Panc1 (cell line): ENCODE data around the gene DNAJC27. TPM values are rescaled to one million over a fixed set of nuclear protein-coding genes. Genes with fewer than 3 reads are reported as not detected.

Source experiments
- ATAC-seq: fragments of 200-7000 bp; cut with Tn5 transposase; 2 replicates; pipeline ENCODE4 v1.9.1; 2020; ENCODE audit warnings: mild to moderate bottlenecking, moderate library complexity
- BruUV-seq: library from RNA; stranded (reverse); fragments of 400-500 nt; replicated peaks from 2 replicates; lab custom pipeline; 2021; lab: Mats Ljungman, UMichigan
- CTCF ChIA-PET: fragments of 300-600 bp; sonication (Branson Sonifier 250); formaldehyde crosslinking; loops from one replicate; lab custom pipeline; 2022; ENCODE audit warnings: antibody characterized with exemption; lab: Charles Lee
- POLR2A ChIA-PET: fragments of 300-600 bp; sonication (Branson Sonifier 250); formaldehyde crosslinking; loops from one replicate; lab custom pipeline; 2022; ENCODE audit warnings: antibody characterized with exemption; lab: Charles Lee
- DNase-seq: peaks from one replicate; pipeline ENCODE4 v3.0.0-alpha.2; 2010; ENCODE audit warnings: low read depth, low spot score
- H3K27ac ChIP-seq: 2 replicates; pipeline ENCODE4 v1.5.1; 2011; ENCODE audit warnings: mild to moderate bottlenecking, low read length, inconsistent platforms
- H3K27me3 ChIP-seq: fragments of 200-500 bp; sonication (Bioruptor generic); 2 replicates; pipeline ENCODE4 v1.6.0; 2014; ENCODE audit warnings: low read length, inconsistent platforms; ENCODE audit not compliant: control insufficient read depth, insufficient read depth
- H3K36me3 ChIP-seq: fragments of 200-500 bp; sonication (Bioruptor generic); 2 replicates; pipeline ENCODE4 v1.5.1; 2014; ENCODE audit warnings: inconsistent platforms, mild to moderate bottlenecking, low read length, moderate library complexity; ENCODE audit not compliant: control insufficient read depth, insufficient read depth
- H3K4me1 ChIP-seq: 2 replicates; pipeline ENCODE4 v1.5.1; 2011; ENCODE audit warnings: inconsistent platforms, mild to moderate bottlenecking, low read length, moderate library complexity; ENCODE audit not compliant: control insufficient read depth, insufficient read depth
- H3K4me3 ChIP-seq, 2 experiments: 2 replicates each; pipeline ENCODE4 v1.5.1; 2011 to 2012; ENCODE audit warnings: low read depth in 2 of 2, low read length in 2 of 2, mild to moderate bottlenecking in 2 of 2, inconsistent platforms in 1 of 2, moderate library complexity in 1 of 2
- H3K9me3 ChIP-seq: fragments of 200-500 bp; sonication (Bioruptor generic); 2 replicates; pipeline ENCODE4 v1.5.1; 2014; ENCODE audit warnings: low read depth, mild to moderate bottlenecking, inconsistent platforms, low read length, moderate library complexity; ENCODE audit not compliant: control insufficient read depth, insufficient read depth
- POLR2AphosphoS5 ChIP-seq: IDR thresholded peaks from 2 replicates; pipeline ENCODE4 v1.6.1; 2012; ENCODE audit warnings: mild to moderate bottlenecking, low read depth, low read length, moderate library complexity
- SIN3A ChIP-seq: IDR thresholded peaks from 2 replicates; pipeline ENCODE4 v1.6.1; 2012; ENCODE audit warnings: low read depth, mild to moderate bottlenecking, low read length, moderate library complexity, borderline replicate concordance; ENCODE audit not compliant: insufficient read depth
- TCF7L2 ChIP-seq: IDR thresholded peaks from 2 replicates; pipeline ENCODE4 v1.6.1; 2011; ENCODE audit warnings: mild to moderate bottlenecking, low read depth, low read length, inconsistent platforms
- in situ Hi-C: cut with HindIII; loops from 2 replicates; pipeline ENCODE4 v1.10.0; 2016; ENCODE audit warnings: low sequenced_read_pairs, low pct_unique_long_range_greater_than_20kb
- intact Hi-C: fragments of 100-400 bp; cut with micrococcal nuclease; formaldehyde crosslinking; loops from one replicate; pipeline ENCODE4 v1.10.0; 2022; ENCODE audit not compliant: unreplicated experiment
- total RNA-seq: library from RNA; stranded (reverse); gene quantifications from one replicate; pipeline ENCODE4 v1.2.1, GENCODE V29; 2021; ENCODE audit not compliant: unreplicated experiment
- TF ChIP-seq, protein P1 (sequence below): fragments of 450-650 bp; IDR thresholded peaks from 2 replicates; pipeline ENCODE4 v1.5.1; 2017; ENCODE audit warnings: mild to moderate bottlenecking
- TF ChIP-seq, protein P2 (sequence below), 2 experiments: IDR thresholded peaks; 2 replicates each; pipeline ENCODE4 v1.6.1; 2011 to 2012; ENCODE audit warnings: low read depth in 2 of 2, control low read depth in 1 of 2, low read length in 1 of 2, mild to moderate bottlenecking in 1 of 2, moderate library complexity in 1 of 2; ENCODE audit not compliant: insufficient read depth in 1 of 2

Gene DNAJC27
- total RNA-seq, 1 experiment from 2014 or later = 4.9 TPM

DNA sequence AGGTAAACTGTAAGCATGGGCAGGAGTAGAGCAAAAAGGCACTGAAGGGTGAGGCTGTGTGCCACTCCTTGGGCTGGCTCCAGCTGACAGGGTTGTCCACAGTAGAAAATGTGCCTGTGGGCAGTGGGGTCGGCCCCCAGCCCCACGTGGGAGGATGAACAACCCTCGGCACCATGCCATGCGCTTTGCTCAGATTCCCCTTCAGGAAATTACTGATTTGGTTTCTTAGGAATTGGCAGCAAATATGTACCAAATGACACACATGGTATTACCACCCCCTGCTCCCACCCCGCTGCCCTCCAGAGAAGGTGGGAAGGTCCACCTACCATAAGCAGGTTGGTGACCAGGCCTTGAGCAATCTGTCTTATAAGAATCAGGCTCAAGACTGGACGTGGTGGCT, 65.3 kb downstream of the DNAJC27 start:
- in situ Hi-C loops = no loop called here

DNA sequence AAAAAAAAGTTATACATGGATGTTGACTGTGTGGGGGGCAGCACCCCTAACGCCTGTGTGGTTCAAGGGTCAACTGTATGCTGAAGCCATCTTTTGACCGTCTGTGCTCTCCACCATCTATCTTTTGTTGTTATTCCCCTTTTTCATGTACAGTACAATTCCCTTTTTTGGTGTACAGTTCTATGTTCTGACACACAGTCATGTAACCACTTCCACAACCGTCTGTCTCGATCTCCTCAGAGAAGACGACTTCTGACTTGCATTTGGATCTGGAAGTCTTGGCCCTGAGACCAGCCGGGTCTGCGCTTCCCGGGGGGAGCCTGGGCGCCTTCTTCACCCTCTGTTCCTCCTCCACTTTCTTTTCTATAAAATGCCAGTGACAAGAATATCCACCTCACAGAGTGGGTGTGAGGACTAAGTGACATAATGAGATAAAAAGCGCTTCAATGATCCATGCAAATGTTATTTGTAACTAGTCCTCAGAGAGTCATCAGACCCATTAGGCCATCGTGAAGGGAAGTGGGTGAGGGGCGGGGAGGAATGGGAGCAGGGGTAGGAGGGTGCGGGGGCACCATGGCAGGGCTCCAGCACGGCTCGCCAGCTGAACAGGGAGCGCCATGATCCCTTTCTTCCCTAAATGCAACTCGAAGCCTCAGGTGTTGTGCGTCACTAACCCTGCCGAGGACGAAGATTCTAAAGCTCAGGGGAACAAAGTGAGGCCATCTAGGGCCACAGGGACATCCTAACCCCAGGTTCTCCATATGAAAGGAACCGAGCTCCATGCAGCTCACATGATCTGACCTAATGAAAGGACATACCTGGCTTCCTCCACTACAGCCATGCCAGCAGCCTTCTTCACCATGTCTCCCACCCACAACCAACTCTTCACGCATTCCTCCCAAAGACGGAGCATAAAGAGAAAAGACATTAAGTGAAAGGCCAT, 68.3 kb downstream of the DNAJC27 start:
- intact Hi-C loops (no loop called here), in situ Hi-C loops (no loop called here)
- POLR2A ChIA-PET = no interaction called here
- Histone ChIP-seq H3K9me3 (no peaks in the 10 kb centered on the region), H3K27me3 (no peaks in the 10 kb centered on the region), H3K36me3 (no peaks in the 10 kb centered on the region), H3K4me1 (no peaks in the 10 kb centered on the region), H3K4me3 (no peak overlapping the region), H3K27ac (no peak overlapping the region)
- CTCF ChIA-PET = interaction anchor here (0.7 kb wide), 1 partner anchor 16 kb away, joined by 9 read pairs; no protein-coding TSS in a partner anchor
- ATAC-seq (no peak), DNase-seq (no peak)
- no TSS peak for BruUV-seq
- TF ChIP-seq, protein P1, sequence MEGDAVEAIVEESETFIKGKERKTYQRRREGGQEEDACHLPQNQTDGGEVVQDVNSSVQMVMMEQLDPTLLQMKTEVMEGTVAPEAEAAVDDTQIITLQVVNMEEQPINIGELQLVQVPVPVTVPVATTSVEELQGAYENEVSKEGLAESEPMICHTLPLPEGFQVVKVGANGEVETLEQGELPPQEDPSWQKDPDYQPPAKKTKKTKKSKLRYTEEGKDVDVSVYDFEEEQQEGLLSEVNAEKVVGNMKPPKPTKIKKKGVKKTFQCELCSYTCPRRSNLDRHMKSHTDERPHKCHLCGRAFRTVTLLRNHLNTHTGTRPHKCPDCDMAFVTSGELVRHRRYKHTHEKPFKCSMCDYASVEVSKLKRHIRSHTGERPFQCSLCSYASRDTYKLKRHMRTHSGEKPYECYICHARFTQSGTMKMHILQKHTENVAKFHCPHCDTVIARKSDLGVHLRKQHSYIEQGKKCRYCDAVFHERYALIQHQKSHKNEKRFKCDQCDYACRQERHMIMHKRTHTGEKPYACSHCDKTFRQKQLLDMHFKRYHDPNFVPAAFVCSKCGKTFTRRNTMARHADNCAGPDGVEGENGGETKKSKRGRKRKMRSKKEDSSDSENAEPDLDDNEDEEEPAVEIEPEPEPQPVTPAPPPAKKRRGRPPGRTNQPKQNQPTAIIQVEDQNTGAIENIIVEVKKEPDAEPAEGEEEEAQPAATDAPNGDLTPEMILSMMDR = no peak
- TF ChIP-seq, protein P2, sequence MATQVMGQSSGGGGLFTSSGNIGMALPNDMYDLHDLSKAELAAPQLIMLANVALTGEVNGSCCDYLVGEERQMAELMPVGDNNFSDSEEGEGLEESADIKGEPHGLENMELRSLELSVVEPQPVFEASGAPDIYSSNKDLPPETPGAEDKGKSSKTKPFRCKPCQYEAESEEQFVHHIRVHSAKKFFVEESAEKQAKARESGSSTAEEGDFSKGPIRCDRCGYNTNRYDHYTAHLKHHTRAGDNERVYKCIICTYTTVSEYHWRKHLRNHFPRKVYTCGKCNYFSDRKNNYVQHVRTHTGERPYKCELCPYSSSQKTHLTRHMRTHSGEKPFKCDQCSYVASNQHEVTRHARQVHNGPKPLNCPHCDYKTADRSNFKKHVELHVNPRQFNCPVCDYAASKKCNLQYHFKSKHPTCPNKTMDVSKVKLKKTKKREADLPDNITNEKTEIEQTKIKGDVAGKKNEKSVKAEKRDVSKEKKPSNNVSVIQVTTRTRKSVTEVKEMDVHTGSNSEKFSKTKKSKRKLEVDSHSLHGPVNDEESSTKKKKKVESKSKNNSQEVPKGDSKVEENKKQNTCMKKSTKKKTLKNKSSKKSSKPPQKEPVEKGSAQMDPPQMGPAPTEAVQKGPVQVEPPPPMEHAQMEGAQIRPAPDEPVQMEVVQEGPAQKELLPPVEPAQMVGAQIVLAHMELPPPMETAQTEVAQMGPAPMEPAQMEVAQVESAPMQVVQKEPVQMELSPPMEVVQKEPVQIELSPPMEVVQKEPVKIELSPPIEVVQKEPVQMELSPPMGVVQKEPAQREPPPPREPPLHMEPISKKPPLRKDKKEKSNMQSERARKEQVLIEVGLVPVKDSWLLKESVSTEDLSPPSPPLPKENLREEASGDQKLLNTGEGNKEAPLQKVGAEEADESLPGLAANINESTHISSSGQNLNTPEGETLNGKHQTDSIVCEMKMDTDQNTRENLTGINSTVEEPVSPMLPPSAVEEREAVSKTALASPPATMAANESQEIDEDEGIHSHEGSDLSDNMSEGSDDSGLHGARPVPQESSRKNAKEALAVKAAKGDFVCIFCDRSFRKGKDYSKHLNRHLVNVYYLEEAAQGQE (IDR thresholded peaks at IDR 0.05; ENCODE audit: insufficient read depth in 1 of 2, low read depth in 2 of 2, low read length in 1 of 2) = no peak
- TF ChIP-seq SIN3A (no peak), POLR2AphosphoS5 (no peak), TCF7L2 (no peak)

More for the DNA sequence above, 65.3 kb downstream of the DNAJC27 start:
- Histone ChIP-seq H3K27ac (no peak overlapping the region), H3K36me3 (no peaks in the 10 kb centered on the region), H3K9me3 (no peaks in the 10 kb centered on the region), H3K4me1 (no peaks in the 10 kb centered on the region), H3K27me3 (no peaks in the 10 kb centered on the region), H3K4me3 (no peak overlapping the region)
- DNase-seq (no peak), ATAC-seq (no peak)
- ChIA-PET CTCF (no interaction called here), POLR2A (no interaction called here)
- intact Hi-C loops = no loop called here
- TF ChIP-seq POLR2AphosphoS5 = no peak
- no peak for TF ChIP-seq TCF7L2
- TF ChIP-seq, protein P1 = no peak
- TF ChIP-seq SIN3A = no peak
- TF ChIP-seq, protein P2 (IDR thresholded peaks at IDR 0.05; ENCODE audit: insufficient read depth in 1 of 2, low read depth in 2 of 2, low read length in 1 of 2) = no peak
- no TSS peak for BruUV-seq
